Mucosa of stomach (tissue), 1 donor: ENCODE measurements around the gene NSUN2.

Source experiments
- H3K27me3 ChIP-seq: one replicate; pipeline ENCODE4 v1.7.0; 2013; ENCODE audit warnings: mild to moderate bottlenecking, low read length; ENCODE audit not compliant: control insufficient read depth, insufficient read depth
- H3K36me3 ChIP-seq: one replicate; pipeline ENCODE4 v1.7.0; 2013; ENCODE audit warnings: low read length; ENCODE audit not compliant: control insufficient read depth, insufficient read depth
- H3K4me1 ChIP-seq: one replicate; pipeline ENCODE4 v1.7.0; 2013; ENCODE audit warnings: mild to moderate bottlenecking, low read length; ENCODE audit not compliant: control insufficient read depth, insufficient read depth
- H3K4me3 ChIP-seq: one replicate; pipeline ENCODE4 v1.7.0; 2013; ENCODE audit warnings: low read length
- H3K9ac ChIP-seq: one replicate; pipeline ENCODE4 v1.7.0; 2013; ENCODE audit warnings: mild to moderate bottlenecking, low read length, moderate library complexity
- H3K9me3 ChIP-seq: one replicate; pipeline ENCODE4 v1.7.0; 2013; ENCODE audit warnings: mild to moderate bottlenecking, low read length, moderate library complexity; ENCODE audit not compliant: control insufficient read depth
- donor health status: Pancreatic carcinoma.

The NSUN2 gene

GRCh38 chr5:6585939-6586646 lies 46.8 kb downstream of the NSUN2 start:
- no peak overlapping the region for H3K4me3 ChIP-seq
- peaks cover 33% of the 10 kb centered on the region for H3K27me3 ChIP-seq
- H3K9me3 ChIP-seq: no peaks in the 10 kb centered on the region
- peaks cover 5% of the 10 kb centered on the region for H3K4me1 ChIP-seq
- no peak overlapping the region for H3K9ac ChIP-seq
- H3K36me3 ChIP-seq: no peaks in the 10 kb centered on the region

- Histone ChIP-seq H3K9me3 (no peaks in the 10 kb centered on the region), H3K27me3 (peaks cover 34% of the 10 kb centered on the region), H3K4me1 (peaks cover 5% of the 10 kb centered on the region), H3K36me3 (no peaks in the 10 kb centered on the region), H3K9ac (no peak overlapping the region), H3K4me3 (no peak overlapping the region)
These were observed 47.7 kb downstream of the NSUN2 start for GRCh38 chr5:6585168-6585567.

- no peak overlapping the region for H3K9ac ChIP-seq
- no peak overlapping the region for H3K4me3 ChIP-seq
- no peaks in the 10 kb centered on the region for H3K9me3 ChIP-seq
- no peaks in the 10 kb centered on the region for H3K36me3 ChIP-seq
- H3K27me3 ChIP-seq: peaks cover 37% of the 10 kb centered on the region
- peaks cover 5% of the 10 kb centered on the region for H3K4me1 ChIP-seq
These were observed 48.1 kb downstream of the NSUN2 start for GRCh38 chr5:6584727-6585126.

- H3K4me1 ChIP-seq: peaks cover 5% of the 10 kb centered on the region
- H3K9me3 ChIP-seq: no peaks in the 10 kb centered on the region
- no peaks in the 10 kb centered on the region for H3K36me3 ChIP-seq
- H3K4me3 ChIP-seq: no peak overlapping the region
- H3K27me3 ChIP-seq: peaks cover 37% of the 10 kb centered on the region
- H3K9ac ChIP-seq: no peak overlapping the region
These were observed 48.7 kb downstream of the NSUN2 start for GRCh38 chr5:6584101-6584645.

- peaks cover 5% of the 10 kb centered on the region for H3K4me1 ChIP-seq
- no peak overlapping the region for H3K4me3 ChIP-seq
- no peaks in the 10 kb centered on the region for H3K36me3 ChIP-seq
- no peak overlapping the region for H3K9ac ChIP-seq
- no peaks in the 10 kb centered on the region for H3K9me3 ChIP-seq
- peaks cover 37% of the 10 kb centered on the region for H3K27me3 ChIP-seq
These were observed 49.6 kb downstream of the NSUN2 start for GRCh38 chr5:6583049-6583880.

- Histone ChIP-seq H3K9me3 (no peaks in the 10 kb centered on the region), H3K4me1 (peaks cover 5% of the 10 kb centered on the region), H3K9ac (peak overlapping the region; percentile 41), H3K27me3 (peaks cover 37% of the 10 kb centered on the region), H3K36me3 (no peaks in the 10 kb centered on the region), H3K4me3 (no peak overlapping the region)
These were observed 50.3 kb downstream of the NSUN2 start for GRCh38 chr5:6582507-6583048.

- Histone ChIP-seq H3K36me3 (no peaks in the 10 kb centered on the region), H3K9ac (no peak overlapping the region), H3K4me3 (no peak overlapping the region), H3K9me3 (no peaks in the 10 kb centered on the region), H3K4me1 (peaks cover 5% of the 10 kb centered on the region), H3K27me3 (peaks cover 37% of the 10 kb centered on the region)
These were observed 51.1 kb downstream of the NSUN2 start for GRCh38 chr5:6581559-6582426.

GRCh38 chr5:6581090-6581489 lies 51.8 kb downstream of the NSUN2 start:
- Histone ChIP-seq H3K4me1 (peaks cover 5% of the 10 kb centered on the region), H3K27me3 (peaks cover 37% of the 10 kb centered on the region), H3K9me3 (no peaks in the 10 kb centered on the region), H3K4me3 (no peak overlapping the region), H3K36me3 (no peaks in the 10 kb centered on the region), H3K9ac (no peak overlapping the region)

GRCh38 chr5:6579535-6579934 lies 53.3 kb downstream of the NSUN2 start:
- H3K4me3 ChIP-seq: no peak overlapping the region
- no peak overlapping the region for H3K9ac ChIP-seq
- peaks cover 32% of the 10 kb centered on the region for H3K27me3 ChIP-seq
- no peaks in the 10 kb centered on the region for H3K36me3 ChIP-seq
- no peaks in the 10 kb centered on the region for H3K9me3 ChIP-seq
- peaks cover 5% of the 10 kb centered on the region for H3K4me1 ChIP-seq

- Histone ChIP-seq H3K9me3 (no peaks in the 10 kb centered on the region), H3K27me3 (peaks cover 29% of the 10 kb centered on the region), H3K4me3 (no peak overlapping the region), H3K36me3 (no peaks in the 10 kb centered on the region), H3K9ac (no peak overlapping the region), H3K4me1 (peaks cover 5% of the 10 kb centered on the region)
These were observed 54.0 kb downstream of the NSUN2 start for GRCh38 chr5:6578676-6579343.

GRCh38 chr5:6576861-6577501 lies 55.9 kb downstream of the NSUN2 start:
- H3K36me3 ChIP-seq: no peaks in the 10 kb centered on the region
- H3K4me3 ChIP-seq: no peak overlapping the region
- peaks cover 13% of the 10 kb centered on the region for H3K27me3 ChIP-seq
- H3K9ac ChIP-seq: no peak overlapping the region
- no peaks in the 10 kb centered on the region for H3K9me3 ChIP-seq
- no peaks in the 10 kb centered on the region for H3K4me1 ChIP-seq
